ENCODE data around the gene GATAD2A.
"Not testable (repeated sequence)": the region's sequence is repeated elsewhere in the genome, so short reads cannot be mapped to it uniquely, and the experiment has no call there.

GATAD2A gene

GRCh38 chr19:19446655-19447437 lies 41.4 kb downstream of the GATAD2A start:
- DNase-seq (ENCODE audit: low read depth in 2 of 3, low spot score in 1 of 3), result no peak

- DNase-seq (ENCODE audit: low read depth in 2 of 3, low spot score in 1 of 3), result no peak
These were observed 42.2 kb downstream of the GATAD2A start for GRCh38 chr19:19447536-19448237.

GRCh38 chr19:19448238-19448544 lies 42.7 kb downstream of the GATAD2A start:
- no peak for DNase-seq (ENCODE audit: low read depth in 2 of 3, low spot score in 1 of 3)

- no peak for DNase-seq (ENCODE audit: low read depth in 2 of 3, low spot score in 1 of 3)
These were observed 46.2 kb downstream of the GATAD2A start for GRCh38 chr19:19451429-19452242.

GRCh38 chr19:19452243-19453124 lies 47.0 kb downstream of the GATAD2A start:
- DNase-seq (ENCODE audit: low read depth in 2 of 3, low spot score in 1 of 3), result no peak

GRCh38 chr19:19453125-19453454 lies 47.6 kb downstream of the GATAD2A start:
- no peak for DNase-seq (ENCODE audit: low read depth in 2 of 3, low spot score in 1 of 3)

- not testable (repeated sequence) for DNase-seq (ENCODE audit: low read depth in 2 of 3, low spot score in 1 of 3)
These were observed 49.9 kb downstream of the GATAD2A start for GRCh38 chr19:19455166-19455919.

GRCh38 chr19:19457671-19458070 lies 52.2 kb downstream of the GATAD2A start:
- DNase-seq (ENCODE audit: low read depth in 2 of 3, low spot score in 1 of 3), result no peak

GRCh38 chr19:19458110-19458816 lies 52.8 kb downstream of the GATAD2A start:
- DNase-seq (ENCODE audit: low read depth in 2 of 3, low spot score in 1 of 3), result no peak

GRCh38 chr19:19459073-19459472 lies 53.6 kb downstream of the GATAD2A start:
- DNase-seq (ENCODE audit: low read depth in 2 of 3, low spot score in 1 of 3), result no peak

GRCh38 chr19:19459707-19460251 lies 54.3 kb downstream of the GATAD2A start:
- peak; percentile 45 to 66 (median 57) for DNase-seq (ENCODE audit: low read depth in 2 of 3, low spot score in 1 of 3)

GRCh38 chr19:19460258-19460731 lies 54.8 kb downstream of the GATAD2A start:
- no peak for DNase-seq (ENCODE audit: low read depth in 2 of 3, low spot score in 1 of 3)

GRCh38 chr19:19460761-19461265 lies 55.3 kb downstream of the GATAD2A start:
- peak; percentile 57 to 61 (median 58) for DNase-seq (ENCODE audit: low read depth in 2 of 3, low spot score in 1 of 3)

- no peak for DNase-seq (ENCODE audit: low read depth in 2 of 3, low spot score in 1 of 3)
These were observed 55.8 kb downstream of the GATAD2A start for GRCh38 chr19:19461306-19461670.

GRCh38 chr19:19461671-19462622 lies 56.5 kb downstream of the GATAD2A start:
- DNase-seq (ENCODE audit: low read depth in 2 of 3, low spot score in 1 of 3), result no peak

GRCh38 chr19:19463348-19464117 lies 58.1 kb downstream of the GATAD2A start:
- no peak for DNase-seq (ENCODE audit: low read depth in 2 of 3, low spot score in 1 of 3)

All from stimulated activated CD4-positive, alpha-beta T cell treated with anti-CD3 and anti-CD28 coated beads, Interleukin-12 subunit alpha, Interleukin-12 subunit beta, amount 100 ng/mL, for 48 hours (primary cell).